GM12878 (cell line): Measurements from ENCODE around the gene CTNNA2. TPM values are rescaled to one million over a fixed set of nuclear protein-coding genes. Genes with fewer than 3 reads are reported as not detected.
A peak's percentile ranks its signal among the peaks of the same experiment; 100 is the strongest.

Experiments used
- ATAC-seq: fragments of 200-7000 bp; cut with Tn5 transposase; 3 replicates; pipeline ENCODE4 v1.9.1; 2020; ENCODE audit warnings: mild to moderate bottlenecking, moderate library complexity
- BruUV-seq: library from RNA; stranded (reverse); fragments of 400-500 nt; replicated peaks from 2 replicates; lab custom pipeline; 2021; lab: Mats Ljungman, UMichigan
- CTCF ChIA-PET: fragments of 300-600 bp; sonication (Branson Sonifier 250); formaldehyde crosslinking; extraction: SDS; loops from one replicate; lab custom pipeline; 2021; ENCODE audit warnings: inconsistent platforms; lab: Yijun Ruan, JAX
- POLR2A ChIA-PET: fragments of 350-600 bp; formaldehyde crosslinking; extraction: SDS; loops from one replicate; lab custom pipeline; 2021; ENCODE audit warnings: inconsistent platforms; lab: Charles Lee
- RAD21 ChIA-PET: fragments of 300-600 bp; sonication (Branson Sonifier 250); formaldehyde crosslinking; loops from one replicate; lab custom pipeline; 2023; ENCODE audit warnings: antibody characterized with exemption; ENCODE audit not compliant: unreplicated experiment; lab: Charles Lee
- SMC1A ChIA-PET: fragments of 300-600 bp; sonication (Branson Sonifier 250); formaldehyde crosslinking; loops from one replicate; lab custom pipeline; 2023; ENCODE audit not compliant: unreplicated experiment, uncharacterized antibody; lab: Charles Lee
- DNase-seq: peaks from one replicate; pipeline ENCODE4 v3.0.0-alpha.2; 2011; ENCODE audit warnings: low read depth, low spot score
- FAIRE-seq: peaks from 3 replicates; lab custom pipeline; 2011; peaks lifted over from hg19 to GRCh38; lab: Jason Lieb, UNC
- H2AFZ ChIP-seq: 2 replicates; pipeline ENCODE4 v1.6.0; 2011; ENCODE audit warnings: low read depth, low read length, control low read depth; ENCODE audit not compliant: control insufficient read depth
- H3K27ac ChIP-seq: 2 replicates; pipeline ENCODE4 v1.5.1; 2011; ENCODE audit warnings: control low read depth; ENCODE audit not compliant: control insufficient read depth, insufficient read depth
- H3K27me3 ChIP-seq, 2 experiments: replicated peaks in 1 of 2; 2 replicates each; pipeline versions ENCODE4 v1.6.0 to v1.6.1; 2011; ENCODE audit warnings: low read length in 1 of 2; ENCODE audit not compliant: control insufficient read depth in 2 of 2, insufficient read depth in 2 of 2
- H3K36me3 ChIP-seq, 2 experiments: 2 replicates each; pipeline ENCODE4 v1.5.1; 2011; ENCODE audit warnings: low read length in 1 of 2; ENCODE audit not compliant: control insufficient read depth in 2 of 2, insufficient read depth in 2 of 2
- H3K4me1 ChIP-seq: 2 replicates; pipeline ENCODE4 v1.6.1; 2011; ENCODE audit warnings: mild to moderate bottlenecking, low read length, moderate library complexity, mixed read lengths; ENCODE audit not compliant: control insufficient read depth, insufficient read depth
- H3K4me2 ChIP-seq: 2 replicates; pipeline ENCODE4 v1.6.0; 2011; ENCODE audit warnings: control low read depth; ENCODE audit not compliant: control insufficient read depth, insufficient read depth
- H3K4me3 ChIP-seq: fragments of 200-600 bp; sonication (generic); 2 replicates; pipeline ENCODE4 v1.5.1; 2016
- H3K79me2 ChIP-seq: 2 replicates; pipeline ENCODE4 v1.6.0; 2011; ENCODE audit warnings: low read length; ENCODE audit not compliant: control insufficient read depth, insufficient read depth
- H3K9ac ChIP-seq: 2 replicates; pipeline ENCODE4 v1.8.0; 2011; ENCODE audit warnings: low read length, control low read depth, mixed read lengths; ENCODE audit not compliant: control insufficient read depth, insufficient read depth
- H3K9me3 ChIP-seq: replicated peaks from 3 replicates; pipeline ENCODE4 v1.5.1; 2011; ENCODE audit warnings: mild to moderate bottlenecking, low read length; ENCODE audit not compliant: control insufficient read depth, insufficient read depth
- H4K20me1 ChIP-seq: 2 replicates; pipeline ENCODE4 v1.6.0; 2011; ENCODE audit not compliant: control insufficient read depth, insufficient read depth
- ASH2L ChIP-seq: fragments of 300-600, 200-600 bp; sonication (generic); IDR thresholded peaks from 2 replicates; pipeline ENCODE4 v1.6.1; 2017; ENCODE audit warnings: low read depth, mild to moderate bottlenecking, borderline replicate concordance
- CEBPZ ChIP-seq: fragments of 150-350 bp; IDR thresholded peaks from 2 replicates; pipeline ENCODE4 v1.6.1; 2016; ENCODE audit warnings: low read depth, low read length
- CHD1 ChIP-seq: IDR thresholded peaks from 2 replicates; pipeline ENCODE4 v1.6.1; 2012; ENCODE audit warnings: low read depth, low read length, improper control_type of control experiment
- EP300 ChIP-seq, 2 experiments: fragments of 150-350 bp in 1 of 2; IDR thresholded peaks; 2 replicates each; pipeline ENCODE4 v1.6.1; 2011 to 2012; ENCODE audit warnings: low read depth in 2 of 2, low read length in 2 of 2, borderline replicate concordance in 1 of 2, improper control_type of control experiment in 1 of 2, inconsistent platforms in 1 of 2; ENCODE audit not compliant: control insufficient read depth in 1 of 2
- GABPA ChIP-seq: IDR thresholded peaks from 2 replicates; pipeline ENCODE4 v1.6.1; 2014; ENCODE audit warnings: antibody characterized with exemption, low read depth, mild to moderate bottlenecking, inconsistent platforms
- GATAD2B ChIP-seq: fragments of 450-650 bp; conservative IDR thresholded peaks from 2 replicates; pipeline ENCODE4 v1.6.1; 2017; ENCODE audit warnings: low read depth, mild to moderate bottlenecking, moderate library complexity
- IKZF2 ChIP-seq, 2 experiments: fragments of 450-650 bp; IDR thresholded peaks; 2 replicates each; pipeline ENCODE4 v1.6.1; 2017; ENCODE audit warnings: mild to moderate bottlenecking in 2 of 2, moderate library complexity in 2 of 2
- MEF2B ChIP-seq: fragments of 450-650 bp; IDR thresholded peaks from 2 replicates; pipeline ENCODE4 v1.6.1; 2018; ENCODE audit warnings: mild to moderate bottlenecking, moderate library complexity; ENCODE audit not compliant: partially characterized antibody, poor library complexity, severe bottlenecking
- PAX5 ChIP-seq: IDR thresholded peaks from 2 replicates; pipeline ENCODE4 v1.6.1; 2011; ENCODE audit warnings: low read depth, low read length, borderline replicate concordance
- PBX3 ChIP-seq: IDR thresholded peaks from 2 replicates; pipeline ENCODE4 v1.6.1; 2011; ENCODE audit warnings: mild to moderate bottlenecking, low read depth, low read length, moderate library complexity; ENCODE audit not compliant: insufficient replicate concordance
- RUNX3 ChIP-seq: IDR thresholded peaks from 2 replicates; pipeline ENCODE4 v1.6.1; 2012; ENCODE audit warnings: low read length, inconsistent platforms
- TCF12 ChIP-seq: IDR thresholded peaks from 2 replicates; pipeline ENCODE4 v1.6.1; 2011; ENCODE audit warnings: low read depth, mild to moderate bottlenecking, low read length
- TCF3 ChIP-seq: IDR thresholded peaks from 2 replicates; pipeline ENCODE4 v1.6.1; 2012; ENCODE audit warnings: low read depth, mild to moderate bottlenecking, low read length, borderline replicate concordance; ENCODE audit not compliant: insufficient read depth
- ZBED1 ChIP-seq: IDR thresholded peaks from 2 replicates; pipeline ENCODE4 v1.6.1; 2016; ENCODE audit warnings: borderline replicate concordance
- WGBS: methylation state at CpG from one replicate; pipeline ENCODE4 v1.1.6; 2016; ENCODE audit warnings: low lambda C conversion rate; ENCODE audit not compliant: insufficient replicate concordance, insufficient coverage; ENCODE audit errors: missing lambda C conversion rate; 5-methylcytosine and 5-hydroxymethylcytosine counted together
- in situ Hi-C: fragments of 300-500 bp; cut with MboI; formaldehyde crosslinking; loops from 9 replicates; pipeline ENCODE4 v1.14.3; 2018; ENCODE audit warnings: mixed read lengths
- intact Hi-C: fragments of 100-400 bp; cut with micrococcal nuclease; formaldehyde crosslinking; loops from one replicate; pipeline ENCODE4 v1.14.2; 2022; ENCODE audit not compliant: unreplicated experiment
- polyA plus RNA-seq, 11 experiments: library from polyadenylated mRNA; depleted of rRNA in 4 of 11; unstranded in 6 of 11; stranded (reverse) in 5 of 11; fragments of >200 nt; fragmentation: Nextera tagmentation in 4 of 11; fragmentation: Illumina TruSeq in 1 of 11; extraction: Ambion mirVana in 4 of 11; extraction: Trizol in 1 of 11; gene quantifications; 1 replicate in 1 of 11; 2 replicates in 10 of 11; pipeline versions ENCODE4 v1.2.1 to v1.2.3, GENCODE V29; 2011 to 2016; ENCODE audit warnings: inconsistent platforms in 2 of 11, missing spikeins in 2 of 11, low read depth in 1 of 11
- total RNA-seq, 4 experiments: library from RNA; depleted of rRNA in 3 of 4; stranded (reverse); fragments of >200 nt in 3 of 4; fragmentation: Illumina TruSeq in 1 of 4; extraction: Trizol in 1 of 4; gene quantifications; 2 replicates each; pipeline versions ENCODE4 v1.2.1 to v1.2.3, GENCODE V29; 2013 to 2021

Gene CTNNA2
- total and polyA plus RNA-seq, 10 of the 15 experiments (the other 5 are each of a cell fraction or from before 2014, with no cell fraction given), result 2.4 to 36.2 (median 6.6) TPM

- TF ChIP-seq TCF12, result peak; percentile 75; the same call in 1 of the 2 replicates
- peak; percentile 46; the same call in 1 of the 2 replicates for TF ChIP-seq TCF3
- TF ChIP-seq IKZF2 (IDR thresholded peaks at IDR 0.05), result peak; percentile 45 to 47; a peak in 2 of 4 replicates
- TF ChIP-seq RUNX3, result peak; percentile 48
- 0 out of 4 replicates have a peak, but pooled peaks of 1 of the 2 experiments have one; percentile 10 for TF ChIP-seq EP300 (IDR thresholded peaks at IDR 0.05; ENCODE audit: borderline replicate concordance in 1 of 2, control insufficient read depth in 1 of 2, low read depth in 2 of 2, low read length in 2 of 2)
- no peak for TF ChIP-seq PBX3
- TF ChIP-seq PAX5, result peak; percentile 67; the same call in 1 of the 2 replicates
These were observed 1006.9 kb downstream of the CTNNA2 start (continued) for GRCh38 chr2:80519699-80520291.

GRCh38 chr2:80525152-80525551 is 1012.3 kb downstream of the CTNNA2 start:
- peak overlapping the region; percentile 5 for H2AFZ ChIP-seq
- no peaks in the 10 kb centered on the region for H4K20me1 ChIP-seq
- peak overlapping the region; percentile 69 for H3K4me2 ChIP-seq
- no peaks in the 10 kb centered on the region for H3K27me3 ChIP-seq
- H3K9me3 ChIP-seq, result no peaks in the 10 kb centered on the region
- H3K4me1 ChIP-seq, result peaks cover 48% of the 10 kb centered on the region
- no TSS peak for BruUV-seq
- no peak for FAIRE-seq
- ChIA-PET SMC1A (interaction anchor here (0.7 to 14.2 kb wide), 19 partner anchors 9 to 201 kb away, joined by 3 to 360 read pairs (median 7); no protein-coding TSS in a partner anchor), CTCF (interaction anchor here (0.6 to 14.1 kb wide), 12 partner anchors 8 to 303 kb away, joined by 3 to 243 read pairs (median 4); no protein-coding TSS in a partner anchor), POLR2A (interaction anchor here (0.7 to 6.9 kb wide), 15 partner anchors 10 to 64 kb away, joined by 3 to 56 read pairs (median 4); no protein-coding TSS in a partner anchor), RAD21 (interaction anchor here (0.7 to 14.0 kb wide), 12 partner anchors 10 to 201 kb away, joined by 3 to 276 read pairs (median 4); no protein-coding TSS in a partner anchor)
- no peaks in the 10 kb centered on the region for H3K79me2 ChIP-seq
- intact Hi-C loops (no loop called here), in situ Hi-C loops (no loop called here)
- peak; percentile 77 for ATAC-seq
- H3K36me3 ChIP-seq, result no peaks in the 10 kb centered on the region
- WGBS, result 0% methylated on average over 2 of the region's 2 CpGs
- peak overlapping the region; percentile 52 for H3K9ac ChIP-seq
- H3K27ac ChIP-seq, result peak overlapping the region; percentile 92
- DNase-seq, result peak; percentile 83
- 0 out of 2 replicates have a peak overlapping the region, but pooled peaks have one; percentile 19 for H3K4me3 ChIP-seq
- TF ChIP-seq CHD1 (no peak), ASH2L (no peak), ZBED1 (no peak), CEBPZ (no peak), MEF2B (peak; percentile 30), GATAD2B (peak; percentile 48; the same call in 1 of the 2 replicates), GABPA (0 out of 2 replicates have a peak, but pooled peaks have one; percentile 24)
